Fibroblast of villous mesenchyme (primary cell): ENCODE measurements around the gene HSD17B2. TPM values are rescaled to one million over a fixed set of nuclear protein-coding genes. Genes with fewer than 3 reads are reported as not detected.

Experiments
- DNase-seq: peaks from one replicate; pipeline ENCODE4 v3.0.0-alpha.2; 2010; ENCODE audit warnings: low read depth
- H3K4me3 ChIP-seq: 2 replicates; pipeline ENCODE4 v1.5.1; 2011; ENCODE audit warnings: low read depth, mild to moderate bottlenecking, low read length
- total RNA-seq: library from RNA; depleted of rRNA; stranded (reverse); fragments of >200 nt; gene quantifications from 2 replicates; pipeline ENCODE4 v1.2.3, GENCODE V29; 2012
- TF ChIP-seq, protein P1 (sequence below): IDR thresholded peaks from 2 replicates; pipeline ENCODE4 v1.5.1; 2012; ENCODE audit warnings: low read depth, mild to moderate bottlenecking, low read length; ENCODE audit not compliant: insufficient read depth

HSD17B2 gene
- total RNA-seq, 1 donor = 9.5 TPM

DNA sequence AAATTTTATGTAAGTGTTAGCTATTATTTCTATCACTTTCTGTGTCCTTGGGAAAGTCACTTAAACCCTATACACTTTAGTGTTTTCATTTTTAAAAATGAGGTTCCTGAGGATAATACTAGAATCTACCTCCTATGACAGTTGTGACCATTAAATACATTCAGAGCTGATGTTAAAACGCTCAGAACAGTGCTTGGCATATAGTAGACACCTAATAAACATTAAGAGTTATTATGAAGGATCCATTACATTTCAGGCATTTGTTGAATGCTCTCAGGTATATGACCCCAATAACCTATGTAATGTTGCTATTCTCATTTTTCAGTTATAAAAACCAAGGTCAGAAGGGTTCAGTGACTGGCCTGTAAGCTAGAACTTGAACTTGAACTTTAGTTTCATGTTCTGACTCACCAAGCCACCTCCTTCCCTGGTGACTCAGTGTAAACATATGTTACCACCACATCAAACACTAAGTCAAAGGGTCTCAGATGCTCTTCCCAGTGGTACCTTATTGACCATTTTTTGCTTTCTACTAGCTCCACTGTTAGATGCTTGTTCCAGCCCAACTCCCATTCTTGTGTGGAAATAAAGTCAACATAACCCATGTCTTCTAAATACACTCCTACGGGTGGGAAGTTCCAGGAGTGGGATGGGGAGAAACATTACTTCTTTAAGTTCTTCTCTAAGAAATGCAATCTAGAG lies 47.6 kb downstream of the HSD17B2 start:
- no peak overlapping the region for H3K4me3 ChIP-seq
- peak; percentile 66 for DNase-seq
- TF ChIP-seq, protein P1, sequence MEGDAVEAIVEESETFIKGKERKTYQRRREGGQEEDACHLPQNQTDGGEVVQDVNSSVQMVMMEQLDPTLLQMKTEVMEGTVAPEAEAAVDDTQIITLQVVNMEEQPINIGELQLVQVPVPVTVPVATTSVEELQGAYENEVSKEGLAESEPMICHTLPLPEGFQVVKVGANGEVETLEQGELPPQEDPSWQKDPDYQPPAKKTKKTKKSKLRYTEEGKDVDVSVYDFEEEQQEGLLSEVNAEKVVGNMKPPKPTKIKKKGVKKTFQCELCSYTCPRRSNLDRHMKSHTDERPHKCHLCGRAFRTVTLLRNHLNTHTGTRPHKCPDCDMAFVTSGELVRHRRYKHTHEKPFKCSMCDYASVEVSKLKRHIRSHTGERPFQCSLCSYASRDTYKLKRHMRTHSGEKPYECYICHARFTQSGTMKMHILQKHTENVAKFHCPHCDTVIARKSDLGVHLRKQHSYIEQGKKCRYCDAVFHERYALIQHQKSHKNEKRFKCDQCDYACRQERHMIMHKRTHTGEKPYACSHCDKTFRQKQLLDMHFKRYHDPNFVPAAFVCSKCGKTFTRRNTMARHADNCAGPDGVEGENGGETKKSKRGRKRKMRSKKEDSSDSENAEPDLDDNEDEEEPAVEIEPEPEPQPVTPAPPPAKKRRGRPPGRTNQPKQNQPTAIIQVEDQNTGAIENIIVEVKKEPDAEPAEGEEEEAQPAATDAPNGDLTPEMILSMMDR = no peak

DNA sequence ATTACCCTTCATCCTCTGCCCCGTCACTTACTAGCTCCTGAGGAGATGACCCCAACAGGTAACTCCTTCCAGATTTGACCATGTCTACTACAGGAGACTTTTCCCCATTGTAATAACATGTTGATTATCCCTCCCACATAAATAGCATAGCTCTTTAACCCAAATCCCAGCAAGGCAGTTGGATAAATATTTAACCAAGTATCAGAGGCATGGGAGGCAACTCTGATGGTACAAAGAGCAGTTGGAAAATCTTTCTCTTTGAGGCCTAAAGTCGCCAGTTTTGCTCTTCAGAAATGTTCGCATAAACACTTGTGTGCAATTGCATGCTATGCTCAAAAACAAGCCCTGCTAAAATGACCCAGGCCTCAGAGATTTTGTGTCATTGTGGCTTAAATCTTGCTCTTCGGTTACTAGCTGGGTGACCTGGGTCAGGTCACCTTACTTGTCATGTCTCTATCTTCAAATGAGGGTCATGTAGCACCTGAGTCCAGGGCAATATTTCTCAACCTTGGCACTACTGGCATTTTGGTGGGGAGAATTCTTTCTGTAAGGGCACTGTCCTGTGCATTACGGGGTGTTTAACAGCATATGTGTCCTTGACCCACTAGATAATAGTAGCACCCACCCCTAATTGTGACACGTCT lies 48.8 kb downstream of the HSD17B2 start:
- DNase-seq = no peak
- TF ChIP-seq, protein P1 = no peak
- H3K4me3 ChIP-seq = no peak overlapping the region

DNA sequence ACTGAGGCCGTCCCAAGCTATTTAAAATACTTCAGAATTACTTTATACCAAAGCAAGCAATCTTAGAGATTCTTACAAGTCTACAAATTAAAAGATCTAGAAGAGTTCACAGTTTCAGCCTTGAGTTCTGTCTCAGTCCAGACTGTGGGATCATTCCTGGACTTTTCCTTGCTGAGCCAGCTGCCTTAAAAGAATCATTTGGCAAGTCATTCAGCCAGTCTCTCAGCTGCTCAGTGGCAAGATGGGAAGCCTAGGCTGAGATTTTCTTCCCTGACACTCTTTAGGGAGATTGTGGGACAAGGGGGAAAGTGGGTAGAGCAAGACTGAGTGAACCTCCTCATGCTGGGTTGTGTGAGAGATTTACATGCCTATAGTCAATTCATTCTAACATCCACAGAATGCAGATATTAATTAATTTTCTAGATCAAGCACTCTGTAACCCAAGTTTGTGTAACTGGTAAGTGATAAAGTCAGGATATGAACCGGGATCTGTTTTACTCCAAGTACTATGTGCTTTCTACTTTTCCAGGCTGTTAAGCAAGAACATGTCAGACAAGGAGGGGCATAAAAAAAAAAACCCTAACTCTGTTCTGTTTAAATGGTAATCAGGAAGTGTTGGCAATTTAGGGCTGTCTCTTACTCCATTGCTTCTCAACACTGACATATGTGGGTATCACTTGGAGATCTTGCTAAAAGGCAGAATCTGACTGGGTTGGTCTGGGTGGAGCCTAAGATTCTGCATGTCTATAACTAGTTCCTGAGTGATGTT lies 50.1 kb downstream of the HSD17B2 start:
- H3K4me3 ChIP-seq = no peak overlapping the region
- DNase-seq = no peak
- TF ChIP-seq, protein P1 = no peak

DNA sequence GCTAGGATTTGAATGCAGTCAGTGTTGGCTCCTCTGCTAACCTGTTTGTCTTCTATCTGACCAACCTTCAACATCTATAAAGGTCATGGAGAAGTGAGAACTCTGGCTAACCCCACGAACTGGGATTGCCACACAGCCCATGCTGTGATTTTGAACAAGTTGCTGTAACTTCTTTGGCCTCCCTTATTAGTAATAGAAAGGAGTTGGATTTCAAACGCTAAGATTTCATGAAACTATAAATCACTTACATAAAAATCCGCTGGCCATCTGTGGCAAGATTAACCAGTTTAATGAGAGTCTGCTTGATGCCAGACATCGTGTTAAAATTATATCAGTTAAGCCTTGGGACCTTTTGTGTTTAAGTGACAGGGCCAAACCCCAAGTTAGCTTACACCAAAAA lies 53.4 kb downstream of the HSD17B2 start:
- TF ChIP-seq, protein P1 = no peak
- no peak overlapping the region for H3K4me3 ChIP-seq
- peak; percentile 74 for DNase-seq

- TF ChIP-seq, protein P1 = no peak
- peak; percentile 79 for DNase-seq
- H3K4me3 ChIP-seq = no peak overlapping the region
These were observed 56.2 kb downstream of the HSD17B2 start for GRCh38 chr16:82091241-82091640.

GRCh38 chr16:82092711-82093110 lies 57.7 kb downstream of the HSD17B2 start:
- H3K4me3 ChIP-seq = no peak overlapping the region
- no peak for DNase-seq
- TF ChIP-seq, protein P1 = no peak
